GM18507 (cell line): ENCODE results near the gene CHURC1.

Experiments
- DNase-seq: peaks from one replicate; pipeline ENCODE4 v3.0.0; 2011; ENCODE audit warnings: low read depth; ENCODE audit not compliant: insufficient read length; ENCODE audit errors: extremely low spot score
- FAIRE-seq: peaks from 2 replicates; lab custom pipeline; 2011; peaks lifted over from hg19 to GRCh38; lab: Jason Lieb, UNC

The CHURC1 gene

GRCh38 chr14:64973026-64973442, 58.8 kb downstream of the CHURC1 start:
- DNase-seq, result no peak
- FAIRE-seq, result no peak

- DNase-seq (no peak), FAIRE-seq (no peak)
Observed at GRCh38 chr14:64973826-64974225, 59.6 kb downstream of the CHURC1 start.

DNA sequence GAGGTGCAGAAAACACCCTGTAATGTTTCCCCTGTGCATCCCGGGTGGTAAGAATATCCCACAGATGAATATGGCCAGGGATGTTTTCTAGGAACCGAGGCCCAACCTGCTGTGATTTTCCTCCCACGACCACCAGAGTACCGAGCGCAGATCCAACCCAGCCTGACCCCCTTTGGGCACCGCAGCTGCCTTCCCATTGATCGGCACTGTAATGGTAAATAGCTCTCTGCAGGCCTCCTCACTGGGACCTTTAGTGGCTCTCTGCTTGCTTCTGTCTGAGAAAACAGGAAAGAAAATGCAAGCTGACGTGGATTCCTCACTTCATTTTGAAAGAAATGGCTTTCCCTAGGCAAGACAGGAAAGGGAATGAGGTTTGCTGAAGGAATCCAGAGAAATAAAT, 60.3 kb downstream of the CHURC1 start:
- no peak for FAIRE-seq
- DNase-seq, result no peak

GRCh38 chr14:64979336-64980074, 65.2 kb downstream of the CHURC1 start:
- FAIRE-seq (no peak), DNase-seq (no peak)

- FAIRE-seq (peak; percentile 59), DNase-seq (no peak)
Observed at GRCh38 chr14:64983439-64984310, 69.4 kb downstream of the CHURC1 start.
